Loucy (cell line): Measurements from ENCODE around the gene RBM19.

Experiments used
- H2AFZ ChIP-seq: fragments of 200-600 bp; sonication (generic); 2 replicates; pipeline ENCODE4 v1.6.0; 2016; ENCODE audit warnings: antibody characterized with exemption, mild to moderate bottlenecking, low read length, moderate library complexity
- H3F3A ChIP-seq: fragments of 200-600 bp; 2 replicates; pipeline ENCODE4 v1.6.0; 2016; ENCODE audit warnings: antibody characterized with exemption, low read depth, mild to moderate bottlenecking
- H3K27me3 ChIP-seq: fragments of 200-600 bp; sonication (generic); 2 replicates; pipeline ENCODE4 v1.6.1; 2014; ENCODE audit warnings: low read length, mild to moderate bottlenecking; ENCODE audit not compliant: insufficient read depth, poor library complexity, severe bottlenecking
- H3K36me3 ChIP-seq: fragments of 200-600 bp; sonication (generic); 2 replicates; pipeline ENCODE4 v1.6.1; 2016; ENCODE audit warnings: low read length; ENCODE audit not compliant: insufficient read depth
- H3K4me1 ChIP-seq: fragments of 200-600 bp; sonication (generic); 2 replicates; pipeline ENCODE4 v1.5.1; 2014; ENCODE audit warnings: low read length, mild to moderate bottlenecking; ENCODE audit not compliant: insufficient read depth, poor library complexity, severe bottlenecking
- H3K4me2 ChIP-seq: fragments of 200-600 bp; sonication (generic); 2 replicates; pipeline ENCODE4 v1.6.0; 2014; ENCODE audit warnings: antibody characterized with exemption, low read length, low read depth, mild to moderate bottlenecking; ENCODE audit not compliant: poor library complexity, severe bottlenecking
- H3K4me3 ChIP-seq: fragments of 200-600 bp; sonication (generic); 2 replicates; pipeline ENCODE4 v1.5.1; 2014; ENCODE audit warnings: low read length, mild to moderate bottlenecking, mixed read lengths; ENCODE audit not compliant: poor library complexity, severe bottlenecking
- H3K79me2 ChIP-seq: fragments of 200-600 bp; sonication (generic); 2 replicates; pipeline ENCODE4 v1.6.1; 2014; ENCODE audit warnings: low read length; ENCODE audit not compliant: insufficient read depth
- H3K9ac ChIP-seq: fragments of 200-600 bp; sonication (generic); 2 replicates; pipeline ENCODE4 v1.6.0; 2014; ENCODE audit warnings: mild to moderate bottlenecking, low read depth, low read length, moderate library complexity; ENCODE audit not compliant: poor library complexity, severe bottlenecking
- H3K9me2 ChIP-seq: fragments of 200-600 bp; sonication (generic); replicated peaks from 2 replicates; pipeline ENCODE4 v1.6.1; 2016; ENCODE audit warnings: low read depth, low read length, mixed read lengths
- H3K9me3 ChIP-seq: fragments of 200-600 bp; sonication (generic); 2 replicates; pipeline ENCODE4 v1.6.1; 2014; ENCODE audit warnings: mild to moderate bottlenecking, antibody characterized with exemption, low read length, low read depth; ENCODE audit not compliant: insufficient read depth
- H4K20me1 ChIP-seq: fragments of 200-600 bp; sonication (generic); 2 replicates; pipeline ENCODE4 v1.6.0; 2014; ENCODE audit warnings: antibody characterized with exemption, low read length, mild to moderate bottlenecking; ENCODE audit not compliant: insufficient read depth, poor library complexity, severe bottlenecking
- EZH2phosphoT487 ChIP-seq: fragments of 200-600 bp; IDR thresholded peaks from 2 replicates; pipeline ENCODE4 v1.6.1; 2018; ENCODE audit warnings: antibody characterized with exemption, mild to moderate bottlenecking, moderate library complexity, borderline replicate concordance
- TF ChIP-seq, protein P1 (sequence below): fragments of 200-600 bp; sonication (generic); conservative IDR thresholded peaks from 2 replicates; pipeline ENCODE4 v1.5.1; 2014; ENCODE audit warnings: mild to moderate bottlenecking, antibody characterized with exemption, low read length

The RBM19 gene

DNA sequence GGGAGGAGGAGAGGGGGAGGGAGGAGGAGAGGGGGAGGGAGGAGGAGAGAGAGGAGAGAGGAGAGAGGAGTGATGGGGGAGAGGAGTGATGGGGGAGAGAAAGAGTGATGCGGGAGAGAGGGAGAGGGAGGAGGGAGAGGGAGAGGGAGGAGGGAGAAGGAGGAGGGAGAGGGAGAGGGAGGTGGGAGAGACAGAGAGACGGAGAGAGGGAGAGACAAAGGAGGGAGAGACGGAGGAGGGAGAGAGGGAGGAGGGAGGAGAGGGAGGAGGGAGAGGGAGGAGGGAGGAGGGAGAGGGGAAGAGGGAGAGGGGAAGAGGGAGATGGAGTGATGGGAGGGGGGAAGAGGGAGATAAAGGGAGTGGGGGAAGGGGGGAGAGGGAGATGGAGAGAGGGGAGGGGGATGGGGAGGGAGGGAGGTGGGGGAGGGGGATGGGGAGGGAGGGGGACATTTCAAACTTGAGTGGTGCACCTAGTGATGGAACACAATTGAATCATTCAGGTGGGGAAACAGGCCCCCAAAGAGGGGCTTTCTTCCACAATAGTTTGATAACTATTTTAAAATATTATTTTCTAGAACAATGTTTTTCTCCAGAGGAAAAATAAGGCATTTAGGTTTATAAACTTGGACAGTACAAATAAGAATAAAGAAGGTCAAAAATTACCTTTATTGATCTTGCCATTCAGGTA, 46.8 kb upstream of the RBM19 start:
- no peaks in the 10 kb centered on the region for H3K9me3 ChIP-seq
- H3K4me1 ChIP-seq = no peaks in the 10 kb centered on the region
- H3K9ac ChIP-seq = no peak overlapping the region
- H3K27me3 ChIP-seq = no peaks in the 10 kb centered on the region
- no peak overlapping the region for H3K4me3 ChIP-seq
- H3K36me3 ChIP-seq = no peaks in the 10 kb centered on the region
- H3K4me2 ChIP-seq = no peak overlapping the region
- no peaks in the 10 kb centered on the region for H3K9me2 ChIP-seq
- H4K20me1 ChIP-seq = no peaks in the 10 kb centered on the region
- H3F3A ChIP-seq = no peaks in the 10 kb centered on the region
- TF ChIP-seq, protein P1, sequence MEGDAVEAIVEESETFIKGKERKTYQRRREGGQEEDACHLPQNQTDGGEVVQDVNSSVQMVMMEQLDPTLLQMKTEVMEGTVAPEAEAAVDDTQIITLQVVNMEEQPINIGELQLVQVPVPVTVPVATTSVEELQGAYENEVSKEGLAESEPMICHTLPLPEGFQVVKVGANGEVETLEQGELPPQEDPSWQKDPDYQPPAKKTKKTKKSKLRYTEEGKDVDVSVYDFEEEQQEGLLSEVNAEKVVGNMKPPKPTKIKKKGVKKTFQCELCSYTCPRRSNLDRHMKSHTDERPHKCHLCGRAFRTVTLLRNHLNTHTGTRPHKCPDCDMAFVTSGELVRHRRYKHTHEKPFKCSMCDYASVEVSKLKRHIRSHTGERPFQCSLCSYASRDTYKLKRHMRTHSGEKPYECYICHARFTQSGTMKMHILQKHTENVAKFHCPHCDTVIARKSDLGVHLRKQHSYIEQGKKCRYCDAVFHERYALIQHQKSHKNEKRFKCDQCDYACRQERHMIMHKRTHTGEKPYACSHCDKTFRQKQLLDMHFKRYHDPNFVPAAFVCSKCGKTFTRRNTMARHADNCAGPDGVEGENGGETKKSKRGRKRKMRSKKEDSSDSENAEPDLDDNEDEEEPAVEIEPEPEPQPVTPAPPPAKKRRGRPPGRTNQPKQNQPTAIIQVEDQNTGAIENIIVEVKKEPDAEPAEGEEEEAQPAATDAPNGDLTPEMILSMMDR = no peak
- no peak for TF ChIP-seq EZH2phosphoT487
- H2AFZ ChIP-seq = no peak overlapping the region
- no peaks in the 10 kb centered on the region for H3K79me2 ChIP-seq

DNA sequence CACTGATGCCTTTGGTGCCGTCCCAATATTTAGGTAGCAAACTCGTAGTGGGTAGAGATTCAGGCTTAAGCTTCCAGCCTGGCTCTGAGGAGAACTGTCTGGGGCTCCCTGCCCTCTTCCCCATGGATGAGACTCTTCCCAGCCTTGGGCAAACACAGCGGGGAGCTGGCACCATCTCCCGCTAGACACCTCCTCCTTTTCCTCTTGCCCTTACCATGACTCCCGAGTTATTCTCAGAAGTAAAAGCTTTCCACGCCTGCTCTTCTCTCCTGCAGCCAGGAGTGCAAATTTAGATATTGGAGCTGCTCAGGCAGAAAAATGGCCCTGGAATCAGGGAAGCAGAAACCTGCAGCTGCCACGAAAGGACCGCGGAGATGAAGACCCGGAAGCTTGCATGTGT, 45.6 kb upstream of the RBM19 start:
- no peak overlapping the region for H3K4me3 ChIP-seq
- H3K79me2 ChIP-seq = no peaks in the 10 kb centered on the region
- H3F3A ChIP-seq = no peaks in the 10 kb centered on the region
- H3K36me3 ChIP-seq = no peaks in the 10 kb centered on the region
- no peaks in the 10 kb centered on the region for H3K9me3 ChIP-seq
- H3K9me2 ChIP-seq = no peaks in the 10 kb centered on the region
- TF ChIP-seq, protein P1 = no peak
- H3K4me2 ChIP-seq = no peak overlapping the region
- no peak overlapping the region for H3K9ac ChIP-seq
- H3K4me1 ChIP-seq = no peaks in the 10 kb centered on the region
- no peaks in the 10 kb centered on the region for H3K27me3 ChIP-seq
- H4K20me1 ChIP-seq = no peaks in the 10 kb centered on the region
- H2AFZ ChIP-seq = no peak overlapping the region

DNA sequence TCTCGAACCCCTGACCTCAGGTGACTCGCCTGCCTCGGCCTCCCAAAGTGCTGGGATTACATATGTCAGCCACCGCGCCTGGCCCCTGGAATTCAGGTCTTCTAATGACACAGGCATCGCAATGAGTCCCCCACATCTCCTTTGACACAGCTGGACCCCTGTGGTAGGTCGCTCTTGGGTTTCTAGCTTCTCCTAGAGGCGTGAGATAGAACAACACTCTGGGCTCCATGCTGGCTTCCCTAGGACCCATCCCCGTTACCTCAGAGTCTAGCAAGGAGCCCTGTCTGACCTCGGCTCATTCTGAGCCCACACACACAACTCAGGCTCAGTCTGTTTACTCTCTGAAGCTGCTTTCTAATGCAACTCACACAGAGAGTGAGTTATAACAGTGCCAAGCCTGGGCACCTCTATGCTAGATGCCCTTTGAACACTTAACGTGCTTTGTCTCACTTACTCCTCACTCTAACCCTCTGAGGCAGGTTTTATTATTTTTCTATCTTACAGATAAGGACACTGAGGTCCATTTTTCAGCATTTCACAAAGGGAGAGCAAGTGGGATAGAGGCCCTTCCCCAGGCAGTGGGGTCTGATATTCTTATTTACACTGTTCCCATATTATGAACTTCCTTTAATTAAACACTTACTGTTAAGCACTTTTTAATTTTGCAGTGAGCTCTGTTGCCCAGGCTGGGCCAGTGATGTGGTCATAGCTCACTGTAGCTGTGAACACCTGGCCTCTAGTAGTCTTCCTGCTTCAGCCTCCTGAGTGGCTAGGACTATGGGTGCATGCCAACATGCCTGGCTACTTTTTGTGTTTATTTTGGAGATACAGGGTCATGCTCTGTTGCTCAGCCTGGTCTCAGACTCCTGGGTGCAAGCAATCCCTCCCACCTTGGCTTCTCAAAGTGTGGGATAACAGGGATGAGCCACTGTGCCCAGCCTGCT, 40.6 kb upstream of the RBM19 start:
- Histone ChIP-seq H3K4me2 (peak overlapping the region; percentile 48), H3K79me2 (no peaks in the 10 kb centered on the region), H3K9me2 (no peaks in the 10 kb centered on the region), H3K36me3 (no peaks in the 10 kb centered on the region), H2AFZ (no peak overlapping the region), H3K9me3 (no peaks in the 10 kb centered on the region), H3K9ac (no peak overlapping the region), H3F3A (no peaks in the 10 kb centered on the region), H4K20me1 (no peaks in the 10 kb centered on the region), H3K27me3 (no peaks in the 10 kb centered on the region), H3K4me3 (no peak overlapping the region), H3K4me1 (peaks cover 11% of the 10 kb centered on the region)
- no peak for TF ChIP-seq EZH2phosphoT487
- TF ChIP-seq, protein P1 = no peak
